H1 (cell line): ENCODE data around the gene RGS8. TPM values are rescaled to one million over a fixed set of nuclear protein-coding genes. Genes with fewer than 3 reads are reported as not detected.

Source experiments
- CTCF ChIA-PET: fragments of 300-600 bp; sonication (Branson Sonifier 250); formaldehyde crosslinking; loops from one replicate; lab custom pipeline; 2021; ENCODE audit not compliant: partially characterized antibody; lab: Charles Lee
- POLR2A ChIA-PET: fragments of 300-600 bp; sonication (Branson Sonifier 250); formaldehyde crosslinking; loops from one replicate; lab custom pipeline; 2021; ENCODE audit warnings: inconsistent platforms; ENCODE audit not compliant: partially characterized antibody; lab: Charles Lee
- DNase-seq, 2 experiments: peaks; one replicate each; pipeline versions ENCODE4 v3.0.0 to v3.0.0-alpha.2; 2010 to 2022; ENCODE audit warnings: low spot score in 2 of 2, low read depth in 1 of 2, mixed read lengths in 1 of 2
- FAIRE-seq: peaks from 2 replicates; lab custom pipeline; 2011; peaks lifted over from hg19 to GRCh38; lab: Jason Lieb, UNC
- H2AFZ ChIP-seq: 2 replicates; pipeline ENCODE4 v1.8.1; 2012; ENCODE audit warnings: low read length, inconsistent platforms
- H2AK5ac ChIP-seq: 2 replicates; pipeline ENCODE4 v1.6.1; 2013; ENCODE audit warnings: low read depth, low read length
- H2BK120ac ChIP-seq: replicated peaks from 2 replicates; pipeline ENCODE3; 2013; ENCODE audit warnings: low read depth, low read length, inconsistent platforms
- H2BK12ac ChIP-seq: 2 replicates; pipeline ENCODE4 v1.6.1; 2013; ENCODE audit warnings: low read depth, low read length
- H2BK15ac ChIP-seq: 2 replicates; pipeline ENCODE4 v1.6.1; 2013; ENCODE audit warnings: low read length
- H2BK20ac ChIP-seq: 2 replicates; pipeline ENCODE4 v1.6.1; 2013; ENCODE audit warnings: low read length
- H2BK5ac ChIP-seq: 2 replicates; pipeline ENCODE4 v1.6.1; 2013; ENCODE audit warnings: low read depth, low read length
- H3K14ac ChIP-seq: 2 replicates; pipeline ENCODE4 v1.6.1; 2013; ENCODE audit warnings: inconsistent platforms; ENCODE audit not compliant: insufficient read length
- H3K18ac ChIP-seq: 2 replicates; pipeline ENCODE4 v1.6.1; 2013; ENCODE audit warnings: low read length; ENCODE audit errors: extremely low read depth
- H3K23ac ChIP-seq: 2 replicates; pipeline ENCODE4 v1.6.1; 2013; ENCODE audit warnings: inconsistent platforms; ENCODE audit not compliant: insufficient read length
- H3K23me2 ChIP-seq: 2 replicates; pipeline ENCODE4 v1.6.1; 2013; ENCODE audit warnings: low read depth, low read length
- H3K27ac ChIP-seq: 2 replicates; pipeline ENCODE4 v1.6.1; 2011; ENCODE audit warnings: low read depth, low read length, inconsistent platforms
- H3K27me3 ChIP-seq, 4 experiments: replicated peaks in 1 of 4; 1 replicate in 1 of 4; 2 replicates in 3 of 4; pipeline versions ENCODE4 v1.6.1 to v1.8.1; 2011 to 2013; ENCODE audit warnings: low read length in 3 of 4, mild to moderate bottlenecking in 3 of 4, inconsistent platforms in 2 of 4, mixed read lengths in 2 of 4, moderate library complexity in 1 of 4; ENCODE audit not compliant: control insufficient read depth in 3 of 4, insufficient read depth in 3 of 4; ENCODE audit errors: extremely low read depth in 1 of 4
- H3K36me3 ChIP-seq, 4 experiments: 2 replicates each; pipeline versions ENCODE4 v1.6.1 to v1.8.1; 2011 to 2013; ENCODE audit warnings: mild to moderate bottlenecking in 4 of 4, low read length in 3 of 4, moderate library complexity in 2 of 4, control low read depth in 1 of 4, inconsistent platforms in 1 of 4; ENCODE audit not compliant: insufficient read depth in 4 of 4, control insufficient read depth in 2 of 4
- H3K4ac ChIP-seq: replicated peaks from 2 replicates; pipeline ENCODE3; 2013; ENCODE audit warnings: low read length, low read depth, mixed read lengths, inconsistent platforms; ENCODE audit not compliant: insufficient read length
- H3K4me1 ChIP-seq, 4 experiments: replicated peaks in 1 of 4; 1 replicate in 1 of 4; 2 replicates in 3 of 4; pipeline versions ENCODE4 v1.6.1 to v1.8.1; 2011 to 2013; ENCODE audit warnings: low read length in 3 of 4, inconsistent platforms in 2 of 4, mixed read lengths in 1 of 4; ENCODE audit not compliant: insufficient read depth in 4 of 4, control insufficient read depth in 3 of 4
- H3K4me2 ChIP-seq, 2 experiments: 2 replicates each; pipeline versions ENCODE4 v1.6.1 to v1.8.1; 2011 to 2013; ENCODE audit warnings: low read depth in 2 of 2, low read length in 2 of 2, control low read depth in 1 of 2, inconsistent platforms in 1 of 2, mild to moderate bottlenecking in 1 of 2; ENCODE audit not compliant: insufficient read depth in 1 of 2
- H3K4me3 ChIP-seq, 4 experiments: fragments of 200-600, 300-600 bp in 1 of 4; sonication (generic), shearing (Covaris generic), sonication (Bioruptor Twin) in 1 of 4; 2 replicates each; pipeline versions ENCODE4 v1.5.1 to v1.8.1; 2011 to 2016; ENCODE audit warnings: low read length in 4 of 4, low read depth in 3 of 4, control low read depth in 2 of 4, inconsistent platforms in 2 of 4, mild to moderate bottlenecking in 2 of 4, mixed read lengths in 1 of 4, moderate library complexity in 1 of 4; ENCODE audit not compliant: insufficient read depth in 2 of 4; ENCODE audit errors: extremely low read depth in 1 of 4
- H3K56ac ChIP-seq: replicated peaks from 2 replicates; pipeline ENCODE3; 2013; ENCODE audit warnings: low read depth, mild to moderate bottlenecking, mixed read lengths, low read length, inconsistent platforms; ENCODE audit not compliant: insufficient read length
- H3K79me1 ChIP-seq: 2 replicates; pipeline ENCODE4 v1.6.1; 2013; ENCODE audit warnings: low read depth, low read length, control low read depth
- H3K79me2 ChIP-seq, 2 experiments: 2 replicates each; pipeline versions ENCODE4 v1.6.1 to v1.8.1; 2012 to 2013; ENCODE audit warnings: low read length in 2 of 2, mild to moderate bottlenecking in 2 of 2, inconsistent platforms in 1 of 2; ENCODE audit not compliant: insufficient read depth in 2 of 2, control insufficient read depth in 1 of 2
- H3K9ac ChIP-seq, 4 experiments: replicated peaks in 1 of 4; 1 replicate in 1 of 4; 2 replicates in 3 of 4; pipeline versions ENCODE4 v1.6.1 to v1.8.1; 2011 to 2013; ENCODE audit warnings: low read depth in 3 of 4, low read length in 3 of 4, control low read depth in 2 of 4, mild to moderate bottlenecking in 2 of 4, moderate library complexity in 2 of 4, inconsistent platforms in 1 of 4; ENCODE audit errors: extremely low read depth in 1 of 4
- H3K9me3 ChIP-seq, 2 experiments: 2 replicates each; pipeline versions ENCODE4 v1.6.1 to v1.8.1; 2012 to 2013; ENCODE audit warnings: mild to moderate bottlenecking in 2 of 2, moderate library complexity in 2 of 2, control low read depth in 1 of 2, inconsistent platforms in 1 of 2, low read depth in 1 of 2, low read length in 1 of 2, mixed read lengths in 1 of 2; ENCODE audit not compliant: insufficient read depth in 2 of 2
- H4K20me1 ChIP-seq, 2 experiments: replicated peaks in 1 of 2; 2 replicates each; pipeline versions ENCODE3 to v1.8.1; 2011 to 2013; ENCODE audit warnings: inconsistent platforms in 2 of 2, low read length in 2 of 2, mild to moderate bottlenecking in 1 of 2; ENCODE audit not compliant: insufficient read depth in 2 of 2, control insufficient read depth in 1 of 2
- H4K5ac ChIP-seq: 2 replicates; pipeline ENCODE4 v1.6.1; 2013; ENCODE audit warnings: low read length, low read depth, mixed read lengths, inconsistent platforms; ENCODE audit not compliant: insufficient read length
- H4K8ac ChIP-seq: 2 replicates; pipeline ENCODE4 v1.8.0; 2013; ENCODE audit warnings: mild to moderate bottlenecking, moderate library complexity, low read length, inconsistent platforms; ENCODE audit not compliant: insufficient read depth; ENCODE audit errors: extremely low read depth
- H4K91ac ChIP-seq: replicated peaks from 2 replicates; pipeline ENCODE3; 2013; ENCODE audit warnings: low read length, mixed read lengths, inconsistent platforms; ENCODE audit not compliant: insufficient read length
- CBX8 ChIP-seq: fragments of 300-800, 300-1000 bp; sonication (generic); IDR thresholded peaks from 2 replicates; pipeline ENCODE4 v1.7.1; 2016; ENCODE audit warnings: low read depth, low read length, borderline replicate concordance
- CHD1 ChIP-seq: IDR thresholded peaks from 2 replicates; pipeline ENCODE4 v1.6.1; 2012; ENCODE audit warnings: low read depth, low read length, improper control_type of control experiment
- CTBP2 ChIP-seq: IDR thresholded peaks from 2 replicates; pipeline ENCODE4 v1.7.0; 2011; ENCODE audit warnings: borderline replicate concordance, mild to moderate bottlenecking, moderate library complexity, mixed read lengths, low read length; ENCODE audit not compliant: insufficient read depth, insufficient read length
- FOSL1 ChIP-seq: IDR thresholded peaks from 2 replicates; pipeline ENCODE4 v1.6.1; 2011; ENCODE audit warnings: mild to moderate bottlenecking, low read depth, low read length, moderate library complexity; ENCODE audit not compliant: insufficient read depth
- HDAC6 ChIP-seq: IDR thresholded peaks from one replicate; pipeline ENCODE4 v1.7.1; 2012; ENCODE audit warnings: low read depth, mild to moderate bottlenecking, inconsistent platforms, low read length, moderate library complexity
- KDM4A ChIP-seq: IDR thresholded peaks from one replicate; pipeline ENCODE4 v1.7.1; 2012; ENCODE audit warnings: low read depth, mild to moderate bottlenecking, moderate library complexity, low read length, inconsistent platforms; ENCODE audit not compliant: severe bottlenecking
- KDM5A ChIP-seq: fragments of 200-600 bp; IDR thresholded peaks from 2 replicates; pipeline ENCODE4 v1.7.1; 2012; ENCODE audit warnings: mild to moderate bottlenecking, low read length, inconsistent platforms, mixed read lengths
- MAX ChIP-seq: IDR thresholded peaks from 2 replicates; pipeline ENCODE4 v1.6.1; 2012; ENCODE audit warnings: inconsistent platforms
- NRF1 ChIP-seq: IDR thresholded peaks from 2 replicates; pipeline ENCODE4 v1.6.1; 2011; ENCODE audit warnings: mild to moderate bottlenecking, low read depth, low read length, improper control_type of control experiment
- PHF8 ChIP-seq: fragments of 200-600 bp; sonication (generic); conservative IDR thresholded peaks from 2 replicates; pipeline ENCODE4 v1.7.1; 2012; ENCODE audit warnings: low read depth, mild to moderate bottlenecking, inconsistent platforms, low read length, moderate library complexity
- RBBP5 ChIP-seq: IDR thresholded peaks from 2 replicates; pipeline ENCODE4 v1.7.1; 2012; ENCODE audit warnings: low read depth, mild to moderate bottlenecking, inconsistent platforms, low read length, moderate library complexity, borderline replicate concordance
- RFX5 ChIP-seq: IDR thresholded peaks from 2 replicates; pipeline ENCODE4 v1.6.1; 2011; ENCODE audit warnings: low read depth, low read length, improper control_type of control experiment, borderline replicate concordance
- SUZ12 ChIP-seq: fragments of 200-600 bp; sonication (generic); IDR thresholded peaks from 2 replicates; pipeline ENCODE4 v1.6.1; 2012; ENCODE audit warnings: mild to moderate bottlenecking, inconsistent platforms, low read length, moderate library complexity, mixed read lengths
- TAF1 ChIP-seq: IDR thresholded peaks from 2 replicates; pipeline ENCODE4 v1.6.1; 2011; ENCODE audit warnings: mild to moderate bottlenecking, low read depth, low read length
- TCF12 ChIP-seq: IDR thresholded peaks from 2 replicates; pipeline ENCODE4 v1.6.1; 2011; ENCODE audit warnings: low read depth, mild to moderate bottlenecking, low read length
- WGBS, 2 experiments: shearing (Covaris generic) in 1 of 2; methylation state at CpG; one replicate each; pipeline versions ENCODE4 v1.1.6 to v1.1.7; 2013 to 2015; ENCODE audit warnings: low lambda C conversion rate in 2 of 2, mixed read lengths in 2 of 2, inconsistent platforms in 1 of 2, low coverage in 1 of 2, missing lambda C conversion rate in 1 of 2; ENCODE audit not compliant: insufficient replicate concordance in 2 of 2, insufficient coverage in 1 of 2, insufficient read length in 1 of 2; ENCODE audit errors: extremely low coverage in 1 of 2, missing lambda C conversion rate in 1 of 2; 5-methylcytosine and 5-hydroxymethylcytosine counted together
- polyA plus RNA-seq, 7 experiments: library from polyadenylated mRNA; depleted of rRNA in 3 of 7; stranded (reverse) in 5 of 7; unstranded in 2 of 7; fragments of >200 nt in 5 of 7; fragments of 200-250 nt in 2 of 7; gene quantifications; 1 replicate in 5 of 7; 2 replicates in 1 of 7; 4 replicates in 1 of 7; pipeline versions ENCODE4 v1.2.1 to v1.2.3, GENCODE V29; 2011 to 2013; ENCODE audit warnings: missing spikeins in 2 of 7, mixed read lengths in 2 of 7
- total RNA-seq: library from RNA; stranded (reverse); fragmentation: NEBNext Ultra II Directional; extraction: Animal tissue kit (Norgen Biotek cat#: 25700); gene quantifications from 2 replicates; pipeline ENCODE4 v1.2.1, GENCODE V29; 2021

Gene RGS8
- total and polyA plus RNA-seq, 2 of the 8 experiments (the other 6 are each of a cell fraction or from before 2014, with no cell fraction given) = 0.13 to 0.23 TPM

- H2AK5ac ChIP-seq = no peak overlapping the region
- H3K4me1 ChIP-seq = peaks cover 0 to 3% (median 0%) of the 10 kb centered on the region in 4 experiments; a peak in 1 of 7 replicates
- H3K36me3 ChIP-seq = no peaks in the 10 kb centered on the region
- no peak overlapping the region for H3K4me2 ChIP-seq
- no peaks in the 10 kb centered on the region for H3K23me2 ChIP-seq
- H2BK15ac ChIP-seq = no peak overlapping the region
- no peak overlapping the region for H2BK120ac ChIP-seq
- no peak overlapping the region for H3K14ac ChIP-seq
- H3K18ac ChIP-seq = no peak overlapping the region
- no peak overlapping the region for H2BK5ac ChIP-seq
- no peak for FAIRE-seq
- H3K9ac ChIP-seq = no peak overlapping the region
- H2BK20ac ChIP-seq = no peak overlapping the region
- H3K4me3 ChIP-seq = no peak overlapping the region
- H3K27me3 ChIP-seq = no peaks in the 10 kb centered on the region
- no peak overlapping the region for H2AFZ ChIP-seq
- DNase-seq = no peak
- H3K23ac ChIP-seq = no peak overlapping the region
- no peak overlapping the region for H2BK12ac ChIP-seq
- no peak overlapping the region for H4K5ac ChIP-seq
- ChIA-PET CTCF (interaction anchor here (0.7 to 1.9 kb wide), 8 partner anchors 11 to 113 kb away, joined by 3 to 10 read pairs (median 4); no protein-coding TSS in a partner anchor), POLR2A (no interaction called here)
- no peaks in the 10 kb centered on the region for H3K79me1 ChIP-seq
- H4K91ac ChIP-seq = no peak overlapping the region
- H3K56ac ChIP-seq = no peak overlapping the region
- H4K8ac ChIP-seq = no peak overlapping the region
- H3K27ac ChIP-seq = no peak overlapping the region
- H3K4ac ChIP-seq = no peak overlapping the region
- no peaks in the 10 kb centered on the region for H3K9me3 ChIP-seq
- H4K20me1 ChIP-seq = no peaks in the 10 kb centered on the region
- no peaks in the 10 kb centered on the region for H3K79me2 ChIP-seq
- WGBS, 2 experiments = 95% methylated on average over 4 of the region's 4 CpGs; no CpG with 5 or more reads in 1 of the 2 experiments
- TF ChIP-seq KDM5A (no peak), TAF1 (no peak), SUZ12 (no peak), KDM4A (no peak), CHD1 (no peak), RBBP5 (no peak), MAX (no peak), CTBP2 (no peak), PHF8 (no peak), NRF1 (no peak), FOSL1 (no peak), CBX8 (no peak), RFX5 (no peak), HDAC6 (no peak), TCF12 (no peak)
Measured at GRCh38 chr1:182719553-182719952, 35.2 kb upstream of the RGS8 start.
